ENCODE results near the gene SORCS2. TPM values are rescaled to one million over a fixed set of nuclear protein-coding genes. Genes with fewer than 3 reads are reported as not detected.
"Not testable (repeated sequence)": the region's sequence is repeated elsewhere in the genome, so short reads cannot be mapped to it uniquely, and the experiment has no call there.

Gene SORCS2
- total RNA-seq, 1 donor from 2014 or later: 7.1 TPM

DNA sequence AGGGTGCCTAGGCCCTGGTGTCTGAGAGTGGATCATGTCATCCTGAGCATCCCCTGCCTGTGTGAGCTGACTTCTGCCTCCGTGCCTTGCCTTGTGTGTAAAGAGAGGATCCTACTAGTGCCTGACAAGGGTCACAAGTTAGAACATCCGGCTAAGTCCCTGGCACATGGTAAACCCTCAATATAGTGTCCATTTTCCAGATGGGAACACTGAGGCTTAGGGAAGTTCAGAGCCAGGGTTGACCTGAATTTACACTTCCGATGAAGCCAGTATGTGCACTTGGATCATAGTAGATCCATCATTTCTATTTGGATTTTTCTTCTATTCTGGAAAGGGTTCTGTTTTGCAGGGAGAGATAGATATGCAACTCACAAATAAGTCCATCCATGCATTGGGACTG lies 254.9 kb downstream of the SORCS2 start:
- no peaks in the 10 kb centered on the region for H3K4me1 Mint-ChIP-seq
- H3K9me3 Mint-ChIP-seq: no peaks in the 10 kb centered on the region
- no peak overlapping the region for H3K4me3 Mint-ChIP-seq
- H3K27ac Mint-ChIP-seq: no peak overlapping the region
- no peak for DNase-seq (ENCODE audit: low spot score in 2 of 2, unreplicated experiment in 2 of 2)
- TF ChIP-seq, protein P1, sequence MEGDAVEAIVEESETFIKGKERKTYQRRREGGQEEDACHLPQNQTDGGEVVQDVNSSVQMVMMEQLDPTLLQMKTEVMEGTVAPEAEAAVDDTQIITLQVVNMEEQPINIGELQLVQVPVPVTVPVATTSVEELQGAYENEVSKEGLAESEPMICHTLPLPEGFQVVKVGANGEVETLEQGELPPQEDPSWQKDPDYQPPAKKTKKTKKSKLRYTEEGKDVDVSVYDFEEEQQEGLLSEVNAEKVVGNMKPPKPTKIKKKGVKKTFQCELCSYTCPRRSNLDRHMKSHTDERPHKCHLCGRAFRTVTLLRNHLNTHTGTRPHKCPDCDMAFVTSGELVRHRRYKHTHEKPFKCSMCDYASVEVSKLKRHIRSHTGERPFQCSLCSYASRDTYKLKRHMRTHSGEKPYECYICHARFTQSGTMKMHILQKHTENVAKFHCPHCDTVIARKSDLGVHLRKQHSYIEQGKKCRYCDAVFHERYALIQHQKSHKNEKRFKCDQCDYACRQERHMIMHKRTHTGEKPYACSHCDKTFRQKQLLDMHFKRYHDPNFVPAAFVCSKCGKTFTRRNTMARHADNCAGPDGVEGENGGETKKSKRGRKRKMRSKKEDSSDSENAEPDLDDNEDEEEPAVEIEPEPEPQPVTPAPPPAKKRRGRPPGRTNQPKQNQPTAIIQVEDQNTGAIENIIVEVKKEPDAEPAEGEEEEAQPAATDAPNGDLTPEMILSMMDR (IDR thresholded peaks at IDR 0.05; ENCODE audit: unreplicated experiment): no peak
- peaks cover 15% of the 10 kb centered on the region for H3K27me3 Mint-ChIP-seq (ENCODE audit: low read depth)
- no peaks in the 10 kb centered on the region for H3K36me3 Mint-ChIP-seq

DNA sequence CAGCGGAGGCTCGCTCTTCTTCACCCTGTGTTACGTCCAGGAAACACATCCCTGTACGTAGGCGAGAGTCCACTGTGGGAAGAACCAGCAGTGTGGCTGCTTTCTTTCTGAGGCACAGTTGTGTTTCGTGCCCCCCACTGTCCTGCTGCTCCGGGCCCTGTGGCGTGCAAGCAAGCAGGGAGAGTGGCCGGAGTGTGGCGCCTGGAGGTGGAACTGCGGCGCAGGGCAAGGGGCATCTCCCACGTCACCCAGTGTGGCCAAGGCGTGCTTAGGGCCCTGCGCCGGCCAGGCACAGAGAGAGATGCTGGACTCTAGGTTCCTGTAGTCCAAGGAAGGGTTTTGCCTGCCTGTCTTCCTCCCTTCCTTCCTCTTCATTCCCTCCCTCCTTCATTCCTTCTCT lies 255.7 kb downstream of the SORCS2 start:
- Mint-ChIP-seq H3K27ac (no peak overlapping the region), H3K36me3 (no peaks in the 10 kb centered on the region)
- TF ChIP-seq, protein P1 (IDR thresholded peaks at IDR 0.05; ENCODE audit: unreplicated experiment): no peak

DNA sequence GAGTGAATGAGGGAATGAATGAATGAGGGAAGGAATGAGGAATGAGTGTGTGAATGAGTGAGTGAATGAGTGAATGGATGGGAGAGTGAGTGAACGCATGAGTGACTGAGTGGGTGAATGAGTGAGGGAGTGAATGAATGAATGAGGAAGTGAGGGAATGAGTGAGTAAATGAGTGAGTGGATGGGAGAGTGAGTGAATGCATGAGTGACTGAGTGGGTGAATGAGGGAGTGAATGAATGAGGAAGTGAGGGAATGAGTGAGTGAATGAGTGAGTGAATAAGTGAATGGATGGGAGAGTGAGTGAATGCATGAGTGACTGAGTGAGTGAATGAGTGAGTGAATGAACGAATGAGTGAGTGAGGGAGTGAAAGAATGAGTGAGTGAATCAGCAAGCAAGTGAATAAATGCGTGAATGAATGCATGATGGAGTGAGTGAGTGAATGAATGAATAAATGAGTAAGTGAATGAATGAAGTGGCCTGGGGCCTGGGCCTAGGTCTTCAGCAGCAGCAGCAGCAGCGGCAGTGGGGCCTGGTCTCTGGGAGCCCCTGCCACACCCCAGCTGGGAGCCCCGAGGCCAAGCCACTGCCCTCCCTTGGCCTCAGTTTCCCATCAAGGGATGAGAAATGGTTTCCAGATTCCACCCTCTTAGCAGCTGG lies 258.6 kb downstream of the SORCS2 start:
- no peak overlapping the region for H3K4me3 Mint-ChIP-seq
- DNase-seq (ENCODE audit: low spot score in 2 of 2, unreplicated experiment in 2 of 2): no peak
- H3K27ac Mint-ChIP-seq: no peak overlapping the region
- peaks cover 15% of the 10 kb centered on the region for H3K27me3 Mint-ChIP-seq (ENCODE audit: low read depth)
- no peaks in the 10 kb centered on the region for H3K36me3 Mint-ChIP-seq
- H3K9me3 Mint-ChIP-seq: no peaks in the 10 kb centered on the region
- TF ChIP-seq, protein P1 (IDR thresholded peaks at IDR 0.05; ENCODE audit: unreplicated experiment): no peak
- H3K4me1 Mint-ChIP-seq: no peaks in the 10 kb centered on the region

More for the DNA sequence above, 255.7 kb downstream of the SORCS2 start:
- DNase-seq (ENCODE audit: low spot score in 2 of 2, unreplicated experiment in 2 of 2): no peak
- H3K27me3 Mint-ChIP-seq (ENCODE audit: low read depth): peaks cover 15% of the 10 kb centered on the region
- H3K4me3 Mint-ChIP-seq: no peak overlapping the region
- no peaks in the 10 kb centered on the region for H3K4me1 Mint-ChIP-seq
- no peaks in the 10 kb centered on the region for H3K9me3 Mint-ChIP-seq

DNA sequence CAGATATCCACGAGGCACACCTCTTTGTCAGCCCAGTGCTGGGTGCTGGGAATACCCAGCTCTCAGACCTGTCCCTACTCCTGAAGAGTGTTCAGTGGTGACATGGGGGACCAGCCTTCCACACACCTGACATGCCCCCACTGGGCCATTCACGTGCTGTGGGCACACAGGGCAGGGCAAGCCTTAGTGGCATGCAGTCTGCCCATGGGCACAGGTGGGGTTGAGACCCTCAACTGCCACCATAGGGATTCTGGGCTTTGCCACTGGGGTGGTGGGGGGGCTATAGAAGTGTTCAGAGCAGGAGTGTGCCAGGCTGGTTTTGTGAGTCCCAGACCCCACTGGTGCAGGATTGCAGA lies 259.1 kb downstream of the SORCS2 start:
- Mint-ChIP-seq H3K4me3 (no peak overlapping the region), H3K27ac (no peak overlapping the region), H3K36me3 (no peaks in the 10 kb centered on the region), H3K4me1 (no peaks in the 10 kb centered on the region), H3K9me3 (no peaks in the 10 kb centered on the region), H3K27me3 (ENCODE audit: low read depth) (peaks cover 15% of the 10 kb centered on the region)
- DNase-seq (ENCODE audit: low spot score in 2 of 2, unreplicated experiment in 2 of 2): no peak
- TF ChIP-seq, protein P1 (IDR thresholded peaks at IDR 0.05; ENCODE audit: unreplicated experiment): no peak

DNA sequence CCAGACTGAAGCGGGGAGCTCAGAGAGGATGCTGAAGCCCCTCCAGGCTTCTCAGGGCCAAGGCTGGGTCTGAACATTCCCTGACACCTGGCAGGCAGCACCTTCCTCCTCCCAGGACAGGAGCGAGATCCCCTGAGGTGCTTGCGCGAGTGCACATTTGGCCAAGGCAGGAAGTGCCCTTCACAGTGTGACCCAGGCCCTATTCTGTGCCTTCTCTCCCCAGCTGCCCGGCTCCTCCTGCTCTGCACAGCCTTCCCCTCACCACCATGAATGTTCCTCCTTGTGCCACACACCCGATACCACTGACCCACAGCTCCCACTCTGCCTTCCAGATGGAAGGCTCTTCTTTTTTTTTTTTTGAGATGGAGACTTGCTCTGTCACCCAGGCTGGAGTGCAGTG lies 259.5 kb downstream of the SORCS2 start:
- no peaks in the 10 kb centered on the region for H3K9me3 Mint-ChIP-seq
- no peak for DNase-seq (ENCODE audit: low spot score in 2 of 2, unreplicated experiment in 2 of 2)
- peaks cover 15% of the 10 kb centered on the region for H3K27me3 Mint-ChIP-seq (ENCODE audit: low read depth)
- H3K27ac Mint-ChIP-seq: no peak overlapping the region
- H3K4me1 Mint-ChIP-seq: no peaks in the 10 kb centered on the region
- TF ChIP-seq, protein P1 (IDR thresholded peaks at IDR 0.05; ENCODE audit: unreplicated experiment): no peak
- H3K36me3 Mint-ChIP-seq: no peaks in the 10 kb centered on the region
- no peak overlapping the region for H3K4me3 Mint-ChIP-seq

DNA sequence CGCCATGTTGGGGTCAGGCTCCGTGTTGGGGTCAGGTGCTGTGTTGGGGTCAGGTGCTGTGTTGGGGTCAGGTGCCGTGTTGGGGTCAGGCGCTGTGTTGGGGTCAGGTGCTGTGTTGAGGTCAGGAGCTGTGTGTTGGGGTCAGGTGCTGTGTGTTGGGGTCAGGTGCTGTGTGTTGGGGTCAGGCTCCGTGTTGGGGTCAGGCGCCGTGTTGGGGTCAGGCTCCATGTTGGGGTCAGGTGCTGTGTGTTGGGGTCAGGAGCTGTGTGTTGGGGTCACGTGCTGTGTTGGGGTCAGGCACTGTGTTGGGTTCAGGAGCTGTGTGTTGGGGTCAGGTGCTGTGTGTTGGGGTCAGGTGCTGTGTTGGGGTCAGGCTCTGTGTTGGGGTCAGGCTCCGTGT lies 260.5 kb downstream of the SORCS2 start:
- not testable (repeated sequence) for H3K4me1 Mint-ChIP-seq; H3K27me3 Mint-ChIP-seq (ENCODE audit: low read depth); H3K27ac Mint-ChIP-seq; H3K36me3 Mint-ChIP-seq; H3K4me3 Mint-ChIP-seq; H3K9me3 Mint-ChIP-seq; DNase-seq (ENCODE audit: low spot score in 2 of 2, unreplicated experiment in 2 of 2)

Measured in mesothelial cell of epicardium (in vitro differentiated cells).